Erythroblast (primary cell): Measurements from ENCODE around the gene SYTL2.

Experiments used
- GATA1 ChIP-seq: IDR thresholded peaks from 2 replicates; pipeline ENCODE4 v1.6.1; 2011; ENCODE audit warnings: low read depth, mild to moderate bottlenecking, control low read depth, low read length, moderate library complexity
- POLR2A ChIP-seq: IDR thresholded peaks from 2 replicates; pipeline ENCODE4 v1.6.1; 2011; ENCODE audit warnings: mild to moderate bottlenecking, low read length

DNA sequence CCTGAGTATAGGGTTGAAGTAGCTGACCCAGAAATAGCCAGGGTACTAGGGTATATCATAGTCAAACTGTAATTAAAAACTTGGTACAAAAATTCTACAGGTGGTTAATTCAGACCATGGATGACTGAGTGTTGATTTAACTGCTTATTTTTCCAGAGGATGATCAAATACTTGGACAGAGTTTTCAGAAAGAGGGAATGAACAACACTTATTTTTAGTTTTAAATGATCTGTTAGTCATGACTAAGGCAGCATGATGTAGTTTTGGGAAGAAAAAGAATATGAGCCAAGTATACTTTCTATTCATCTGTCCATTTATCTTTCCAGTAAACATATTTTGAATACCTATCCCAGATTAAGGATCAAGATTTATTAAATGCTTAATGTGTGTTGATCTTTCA, 105.1 kb downstream of the SYTL2 start:
- no peak for TF ChIP-seq POLR2A
- TF ChIP-seq GATA1, result no peak
